Measurements from ENCODE around the gene ENTHD1.

Gene ENTHD1

DNA sequence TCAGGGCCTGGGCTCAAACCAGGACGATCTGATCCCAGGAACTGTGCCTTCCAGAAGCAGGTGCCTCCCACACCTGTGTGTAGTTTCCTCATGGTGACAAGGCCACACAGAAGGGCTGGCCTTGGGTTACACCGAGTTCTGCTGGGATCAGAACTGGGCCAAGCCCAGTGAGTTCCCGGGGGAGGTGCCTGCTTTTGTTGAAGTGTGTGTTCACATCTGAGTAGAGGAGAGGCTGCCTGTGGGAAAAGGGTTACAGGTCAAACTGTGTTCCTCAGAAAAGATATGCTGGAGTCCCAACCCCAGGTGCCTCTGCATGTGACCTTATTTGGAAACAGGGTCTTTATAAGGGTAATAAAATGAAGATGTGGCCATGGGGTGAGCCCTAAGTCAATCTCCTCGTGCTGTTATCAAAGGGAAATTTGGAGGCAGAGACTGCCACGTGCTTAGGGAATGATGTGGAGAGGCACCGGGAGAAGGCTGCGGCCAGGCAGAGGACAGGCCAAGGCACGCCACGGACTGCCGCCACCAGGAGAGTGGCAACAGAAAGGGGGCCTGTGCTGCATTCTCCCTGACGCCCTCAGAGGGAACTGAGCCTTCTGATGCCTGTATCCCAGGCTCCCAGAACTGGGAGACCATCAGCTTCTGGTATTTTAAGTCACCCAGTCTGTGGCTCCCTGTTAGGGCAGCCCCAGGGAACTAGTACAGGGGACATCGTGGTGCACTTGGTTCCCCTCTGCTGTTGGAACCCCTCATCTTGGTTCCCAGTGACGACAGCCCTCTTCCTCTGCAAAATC lies 164.2 kb downstream of the ENTHD1 start:
- DNase-seq: no peak

DNA sequence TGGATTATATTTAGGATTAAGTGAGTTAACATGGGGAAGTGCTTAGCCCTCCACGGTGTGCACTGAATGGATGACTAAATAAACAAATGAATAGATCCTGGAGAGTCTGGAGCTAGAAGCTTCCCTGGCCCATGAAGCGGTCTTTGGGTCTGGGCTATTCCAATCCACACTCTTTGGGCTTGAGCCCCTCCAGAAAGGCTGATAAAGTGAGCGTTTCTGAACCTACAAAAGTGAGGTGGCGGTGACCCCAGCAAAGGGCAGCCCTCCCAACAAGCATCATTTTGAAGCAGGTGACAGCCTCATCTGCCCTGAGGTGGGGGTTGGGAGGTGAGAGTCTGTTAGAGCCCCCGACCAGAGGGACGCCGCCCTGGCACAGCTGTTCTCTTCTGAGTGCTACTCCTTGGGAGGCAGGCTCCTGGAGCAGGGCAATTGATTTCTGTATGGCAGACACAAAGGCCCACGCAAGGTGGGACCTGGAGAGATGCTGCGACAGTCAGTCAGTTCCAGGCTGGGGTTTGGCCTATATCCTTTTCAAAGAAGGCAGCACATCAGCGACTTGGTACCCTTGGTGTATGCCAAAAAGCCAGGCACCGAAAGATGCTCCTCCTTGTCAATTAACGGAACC lies 165.2 kb downstream of the ENTHD1 start:
- DNase-seq: no peak

DNA sequence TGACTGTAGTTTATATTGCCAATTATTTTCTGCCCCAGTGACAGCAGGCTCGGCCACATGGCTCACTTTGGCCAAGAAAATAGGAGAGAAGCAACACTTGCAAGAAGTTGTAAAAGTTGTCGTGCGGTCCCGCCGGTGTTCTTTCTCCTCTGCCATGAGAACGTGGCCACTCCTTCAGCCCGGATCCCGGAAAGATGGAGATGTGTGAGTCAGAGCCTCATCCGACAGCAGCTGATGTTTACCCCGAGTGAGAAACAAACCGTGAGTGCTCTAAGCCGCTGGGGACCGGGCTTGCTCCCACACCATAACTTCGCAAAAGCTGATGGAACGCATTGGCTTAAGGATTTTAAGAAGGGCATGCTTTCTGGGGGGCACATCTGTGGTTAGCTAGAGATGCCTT lies 166.0 kb downstream of the ENTHD1 start:
- DNase-seq: no peak

DNA sequence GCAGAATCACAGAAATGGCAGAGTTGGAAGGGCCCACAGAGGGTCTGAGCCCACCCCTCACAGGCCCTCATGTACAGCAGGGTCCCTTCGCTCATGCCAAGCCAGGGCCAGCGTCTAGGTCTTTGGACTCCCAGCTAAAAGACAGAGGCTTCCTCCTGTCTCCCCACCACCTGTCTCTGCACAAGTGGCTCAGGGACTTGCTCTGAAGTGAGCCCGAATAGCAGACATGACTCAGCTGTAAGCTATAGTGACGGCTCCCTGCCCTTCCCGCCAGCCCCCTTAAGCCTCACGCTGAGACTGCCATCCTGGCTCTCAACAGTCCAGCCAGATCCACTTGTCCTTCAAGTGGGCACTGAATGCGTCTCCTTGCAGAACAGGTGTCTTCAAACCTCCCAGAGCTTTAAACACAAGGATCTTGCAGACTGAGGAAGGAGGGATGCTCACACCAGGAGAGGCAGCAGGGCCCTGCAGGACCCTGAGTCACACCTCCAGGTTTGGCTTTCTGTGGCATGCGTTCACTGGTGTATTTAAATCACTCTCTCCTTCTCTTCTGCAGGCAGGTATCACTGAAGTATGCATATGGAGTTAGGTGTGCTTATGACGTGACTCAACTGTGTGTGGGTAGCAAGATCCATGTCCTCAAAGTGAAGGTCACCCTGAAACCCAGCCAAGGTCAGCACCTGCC lies 168.1 kb downstream of the ENTHD1 start:
- no peak for DNase-seq

DNA sequence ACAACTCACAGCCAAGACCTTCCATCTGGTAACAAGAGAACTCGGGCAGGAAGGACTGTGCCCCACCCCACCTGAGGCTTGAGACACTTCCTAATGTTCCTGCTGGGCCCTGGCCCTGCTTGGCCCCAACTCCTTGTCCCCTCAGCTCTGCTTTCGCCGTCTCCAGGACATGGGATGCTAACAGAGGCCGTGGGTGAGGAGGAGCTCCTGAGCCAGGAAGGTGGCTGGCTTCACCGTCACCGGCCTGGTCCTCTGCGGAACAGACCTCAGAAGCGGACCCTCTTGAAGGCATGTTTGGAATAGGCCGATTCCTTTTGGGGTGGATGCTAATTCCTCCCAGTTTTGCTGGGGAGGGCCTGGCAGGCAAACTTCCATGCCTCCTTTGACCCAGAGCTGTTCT lies 168.7 kb downstream of the ENTHD1 start:
- no peak for DNase-seq

DNA sequence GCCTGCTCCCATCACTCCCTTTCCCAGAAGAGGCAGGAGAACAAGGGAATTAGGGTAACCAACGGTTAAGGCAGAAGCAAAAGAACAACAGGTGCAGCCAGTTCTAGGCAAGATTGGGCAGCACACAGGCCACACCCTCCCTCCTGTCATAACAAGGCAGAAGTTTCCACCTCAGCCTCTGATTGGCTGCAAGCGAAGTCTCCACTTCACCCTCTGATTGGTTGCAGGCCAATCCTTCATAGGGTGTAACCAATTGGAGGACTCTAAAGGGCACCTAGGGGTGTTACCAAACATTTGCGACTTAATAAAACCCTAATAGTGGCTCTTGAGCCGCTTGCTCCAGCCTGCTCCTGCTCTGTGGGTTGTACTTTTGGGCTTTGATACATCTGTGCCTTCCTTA lies 169.2 kb downstream of the ENTHD1 start:
- no peak for DNase-seq

DNA sequence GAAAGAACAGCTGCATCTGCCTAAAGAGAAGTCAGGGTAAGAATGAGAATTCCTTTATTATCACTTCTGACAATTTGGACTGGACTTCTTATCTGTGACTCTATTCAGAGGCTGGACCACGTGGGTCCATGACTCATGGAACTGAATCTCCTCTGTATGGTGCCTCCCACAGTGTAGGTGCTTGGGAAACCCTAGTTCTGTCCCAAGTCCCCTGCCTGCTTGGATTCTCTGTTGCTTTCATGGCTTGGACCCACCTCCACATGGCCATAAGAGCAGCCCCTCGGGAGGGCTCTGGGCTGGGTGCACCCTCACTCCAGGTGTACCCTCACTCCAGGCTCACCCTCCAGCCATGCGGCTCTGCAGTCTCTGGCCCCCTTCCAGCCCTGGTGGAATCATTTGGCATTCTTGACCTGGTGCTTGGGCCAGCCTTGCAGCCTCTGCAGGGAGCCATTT lies 169.6 kb downstream of the ENTHD1 start:
- no peak for DNase-seq

DNA sequence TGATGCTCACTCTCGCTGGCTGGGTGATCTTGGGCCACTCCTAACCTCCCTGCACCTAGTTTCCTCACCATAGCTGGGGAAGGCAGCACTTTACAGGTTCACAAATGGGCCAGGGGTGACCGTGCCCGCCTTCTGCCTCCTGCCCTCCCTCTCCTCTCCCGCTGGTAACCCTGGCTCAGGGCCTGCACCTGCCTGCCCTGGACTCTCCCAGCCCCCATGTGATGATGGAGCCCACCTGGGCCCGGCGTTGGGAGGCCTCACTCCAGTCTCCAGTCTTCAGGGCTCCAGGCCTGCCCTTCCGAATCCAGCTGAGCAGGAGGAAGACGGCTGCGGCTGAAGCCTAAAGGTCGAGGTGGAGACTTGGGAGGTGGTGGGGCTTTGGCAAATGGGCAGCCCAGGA lies 170.1 kb downstream of the ENTHD1 start:
- no peak for DNase-seq

DNA sequence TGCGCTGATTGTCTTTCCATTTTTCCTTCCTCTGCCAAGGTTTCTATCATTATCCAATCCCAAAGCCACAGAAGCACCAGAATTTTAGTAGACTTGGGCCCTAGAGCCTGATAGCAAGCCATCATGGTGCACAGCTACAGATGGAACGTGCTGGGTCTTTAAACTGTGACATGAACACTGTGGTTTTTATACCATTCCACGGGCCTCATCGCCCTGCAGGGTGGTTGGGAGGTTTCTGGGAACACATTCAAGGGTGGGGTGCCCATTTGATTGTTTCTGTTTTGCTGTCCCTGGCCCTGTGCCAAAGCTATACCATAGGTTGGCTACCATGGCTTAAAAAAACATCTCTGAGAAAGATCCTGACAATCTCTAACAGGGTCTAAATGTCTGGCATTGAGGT lies 171.1 kb downstream of the ENTHD1 start:
- no peak for DNase-seq

DNA sequence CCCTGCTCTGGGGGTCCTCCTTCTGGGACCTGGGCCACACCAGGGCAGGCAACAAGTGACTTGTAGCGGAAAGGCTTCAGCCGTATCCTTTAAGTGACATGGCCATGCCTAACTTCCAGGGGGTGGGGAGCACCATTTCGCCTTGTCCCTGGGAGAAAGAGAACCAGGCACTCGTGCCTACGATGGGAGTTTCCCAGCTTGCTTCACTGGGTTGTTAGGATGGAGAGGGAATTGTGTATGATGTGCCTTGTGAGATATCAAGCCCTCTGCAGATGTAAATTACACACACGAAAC lies 171.6 kb downstream of the ENTHD1 start:
- no peak for DNase-seq

DNA sequence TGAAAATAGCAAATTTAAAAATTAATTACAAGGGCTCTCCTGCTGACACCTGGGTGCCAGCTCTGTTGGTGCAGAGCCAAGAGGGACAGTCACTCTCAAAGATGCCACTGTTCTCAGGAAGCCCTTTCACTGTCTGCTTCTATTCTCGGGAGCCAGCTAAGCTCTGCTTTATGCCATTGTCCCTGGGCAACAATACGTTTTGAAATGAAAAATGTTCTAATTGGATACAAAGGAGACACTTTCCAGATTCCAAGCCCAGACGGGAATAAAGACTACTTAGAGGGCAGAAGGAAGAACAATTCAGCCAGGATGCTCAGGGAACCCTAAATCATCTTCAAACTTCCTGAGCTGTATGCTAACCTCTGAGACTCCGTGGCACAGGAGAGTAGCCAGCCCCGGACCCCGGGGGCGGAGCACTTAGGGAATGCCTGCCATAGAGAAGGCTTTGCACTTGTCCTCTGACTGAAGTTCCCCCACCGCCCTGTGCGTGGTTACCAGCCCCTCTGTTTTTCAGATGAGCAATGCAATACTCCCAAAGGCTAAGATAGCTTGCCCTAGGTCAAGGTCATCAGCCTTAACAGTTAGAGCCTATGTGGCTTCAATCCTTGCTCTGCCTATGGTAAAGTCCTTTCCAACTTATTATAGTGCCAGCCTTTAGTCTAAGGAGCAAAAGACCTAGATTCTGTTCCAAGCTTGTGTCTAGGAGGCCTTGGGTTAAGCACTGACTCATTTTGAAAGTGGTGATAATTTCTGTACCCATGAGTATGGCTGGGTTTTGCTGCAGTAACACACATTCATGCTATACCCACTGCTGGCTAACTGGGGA lies 172.1 kb downstream of the ENTHD1 start:
- DNase-seq: no peak

DNA sequence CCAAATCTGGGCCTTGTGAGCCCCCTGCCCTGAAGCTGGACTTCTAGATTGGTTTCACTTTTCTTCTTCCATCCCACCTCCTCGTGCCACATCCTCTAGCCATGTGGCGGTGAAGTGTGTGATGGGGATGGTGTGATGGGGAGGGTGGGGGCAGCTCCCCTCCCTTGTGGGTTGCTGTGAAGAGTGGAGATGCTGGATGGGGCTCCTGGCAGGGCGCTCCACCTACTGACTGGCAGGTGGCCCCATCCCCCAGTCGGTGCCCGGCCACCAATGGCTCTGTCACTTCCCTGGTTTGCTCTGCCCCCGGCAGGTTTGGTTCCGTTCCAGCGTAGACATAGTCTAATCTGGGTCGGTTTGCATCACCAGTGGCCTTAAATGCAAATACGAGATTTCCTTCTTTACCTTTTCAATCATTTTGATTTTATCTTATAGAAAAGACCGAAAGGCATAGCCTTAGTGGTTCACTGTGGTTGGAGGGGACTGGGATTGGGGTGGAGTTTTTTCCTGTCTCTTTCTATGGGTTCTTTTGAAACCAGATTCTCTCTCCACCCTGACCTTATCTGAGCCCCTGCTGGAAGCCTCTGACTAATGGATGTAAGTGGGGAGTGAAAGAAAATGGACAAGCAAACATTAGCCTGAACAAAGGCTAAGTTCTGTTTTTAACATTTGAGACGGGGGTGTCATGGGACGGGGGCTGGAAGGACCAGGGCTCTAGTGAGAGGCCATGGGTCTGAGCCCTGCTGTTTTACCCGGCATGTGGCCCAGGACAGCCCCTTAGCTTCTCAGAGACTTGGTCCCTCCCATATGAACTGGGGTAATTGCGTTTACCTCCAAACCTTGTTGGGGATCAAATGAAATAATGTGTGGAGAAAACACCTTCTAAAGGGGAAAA lies 173.8 kb downstream of the ENTHD1 start:
- DNase-seq: no peak

DNA sequence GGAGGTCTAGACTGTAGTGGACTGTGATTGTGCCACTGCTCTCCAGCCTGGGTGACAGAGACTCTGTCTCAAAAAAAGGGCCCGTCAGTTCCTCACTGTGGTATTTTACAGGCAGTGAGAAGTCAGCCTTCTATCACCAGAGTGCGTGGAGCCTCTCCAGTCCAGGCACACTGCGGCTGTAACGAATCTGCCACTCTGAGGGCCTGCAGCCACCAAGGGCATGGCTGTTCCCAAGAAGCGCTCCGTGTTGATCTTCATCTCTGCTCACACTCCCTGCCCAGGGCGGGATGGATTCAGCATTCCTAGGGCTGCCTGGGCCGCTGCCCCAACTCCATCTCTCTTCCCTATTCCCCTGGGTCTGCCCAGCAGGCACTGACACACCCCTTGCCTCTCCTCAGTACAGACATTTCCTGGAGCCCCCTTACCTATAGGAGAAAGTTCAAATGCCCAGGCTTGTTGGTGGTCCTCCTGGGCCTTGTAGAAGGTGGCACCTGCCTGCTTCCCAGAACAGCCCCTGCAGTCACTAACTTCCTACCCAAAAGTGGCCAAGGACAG lies 174.6 kb downstream of the ENTHD1 start:
- no peak for DNase-seq

DNA sequence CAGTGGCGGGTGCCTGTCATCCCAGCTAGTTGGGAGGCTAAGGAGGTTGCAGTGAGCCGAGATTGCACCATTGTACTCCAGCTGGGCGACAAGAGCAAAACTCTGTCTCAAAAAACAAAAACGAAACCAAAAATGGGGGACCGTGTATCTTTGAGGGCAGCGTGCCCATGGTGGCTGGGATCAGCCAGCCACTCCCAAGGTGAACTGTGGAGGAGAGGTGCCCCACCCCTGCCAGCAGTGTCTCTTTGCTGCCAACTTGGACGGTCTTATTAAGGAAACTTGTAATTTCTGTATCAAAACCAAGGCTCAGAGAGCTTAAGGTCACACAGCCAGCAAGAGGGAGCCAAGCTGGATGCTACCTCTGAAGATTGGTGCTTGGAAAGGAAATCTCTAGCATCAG lies 175.4 kb downstream of the ENTHD1 start:
- no peak for DNase-seq

DNA sequence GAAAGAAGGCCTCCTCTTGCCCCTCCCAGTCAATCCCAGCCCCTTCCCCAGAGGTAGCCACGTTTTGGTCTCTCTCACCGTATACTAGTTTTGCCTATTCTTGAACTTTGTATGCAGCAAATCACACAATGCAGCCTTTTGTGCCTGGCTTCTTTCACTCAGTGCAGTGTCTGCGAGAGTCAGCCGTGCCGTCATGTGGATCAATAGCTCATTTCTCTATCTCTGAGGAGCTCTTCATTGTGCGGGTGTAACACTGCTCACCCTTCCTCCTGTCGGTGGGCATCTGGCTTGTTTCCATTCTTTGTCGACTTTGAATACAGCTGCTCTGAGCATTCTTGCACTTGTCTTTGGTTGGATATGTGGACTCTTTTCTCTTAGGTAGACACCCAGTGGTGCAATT lies 176.5 kb downstream of the ENTHD1 start:
- DNase-seq: no peak

DNA sequence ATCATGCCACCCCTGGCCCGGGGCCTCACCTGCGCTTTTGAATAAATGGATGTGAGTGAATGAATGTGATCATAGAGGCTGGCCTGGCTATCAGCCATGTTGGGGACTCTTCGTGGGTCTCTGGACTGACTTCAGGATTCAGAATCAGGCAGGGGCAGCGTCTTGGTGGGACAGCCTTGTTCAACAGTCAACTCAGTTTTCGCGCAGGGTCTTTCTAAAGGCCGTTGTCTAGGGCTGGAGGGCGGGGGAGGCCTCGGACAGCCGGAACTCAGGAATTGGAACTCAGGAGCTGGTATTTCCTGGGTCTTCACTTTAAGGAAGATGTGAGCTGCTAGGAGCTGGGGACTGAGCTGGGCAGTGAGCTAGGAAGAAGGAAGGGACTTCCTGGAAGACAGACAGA lies 177.0 kb downstream of the ENTHD1 start:
- no peak for DNase-seq

DNA sequence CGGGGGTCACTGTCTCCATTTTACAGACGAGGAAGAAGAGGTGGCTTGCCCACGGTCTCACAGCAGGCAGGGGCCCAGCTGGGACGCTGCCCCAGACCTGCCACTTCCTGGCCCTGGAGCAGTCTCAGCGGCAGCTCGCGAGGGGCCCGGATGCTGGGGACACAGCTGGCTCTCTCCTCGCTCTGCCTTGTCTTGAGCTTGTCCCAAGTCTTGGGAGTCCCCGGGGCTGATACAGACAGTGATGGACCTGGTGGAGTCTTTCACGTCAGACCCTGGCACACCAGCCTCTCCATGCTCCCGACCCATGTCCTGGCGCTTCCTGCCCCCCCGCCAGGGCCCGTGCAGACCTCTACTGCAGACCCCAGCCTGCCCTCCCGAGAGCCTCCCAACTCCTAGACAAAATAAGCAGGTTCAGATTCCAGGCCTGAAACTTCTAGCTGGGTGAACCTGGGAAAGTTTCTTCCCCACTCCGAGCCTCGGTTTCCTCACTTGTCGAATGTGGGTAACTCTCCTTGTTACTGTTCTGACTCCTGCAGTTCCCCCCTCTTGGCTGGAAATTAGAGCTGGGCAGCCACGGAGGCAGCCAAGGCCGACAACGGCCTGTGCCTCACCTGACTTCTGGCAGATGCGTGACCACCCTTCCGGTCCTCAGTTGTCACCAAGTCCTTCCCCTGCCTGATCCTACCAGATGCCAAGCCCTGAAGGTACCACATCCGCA lies 177.6 kb downstream of the ENTHD1 start:
- DNase-seq: no peak

DNA sequence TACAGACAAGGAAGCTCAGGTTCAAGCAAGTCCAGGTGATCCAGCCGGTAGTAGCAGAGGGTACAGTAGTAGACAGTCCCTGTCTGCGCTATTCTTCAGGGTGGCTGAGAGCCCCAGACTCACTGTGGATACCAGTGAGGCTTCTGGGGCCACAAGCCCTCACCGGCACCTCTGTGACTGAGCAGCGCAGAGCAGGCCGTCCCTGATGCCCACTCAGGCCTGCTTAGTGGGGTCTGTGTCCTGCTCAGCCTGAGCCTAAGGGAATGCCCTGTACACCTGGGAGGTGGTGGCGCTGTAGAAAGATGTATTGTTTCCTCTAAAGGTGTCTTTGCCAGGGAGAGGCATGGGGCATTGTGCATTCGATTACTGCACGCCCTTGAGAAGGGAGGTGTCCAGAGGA lies 179.2 kb downstream of the ENTHD1 start:
- no peak for DNase-seq

DNA sequence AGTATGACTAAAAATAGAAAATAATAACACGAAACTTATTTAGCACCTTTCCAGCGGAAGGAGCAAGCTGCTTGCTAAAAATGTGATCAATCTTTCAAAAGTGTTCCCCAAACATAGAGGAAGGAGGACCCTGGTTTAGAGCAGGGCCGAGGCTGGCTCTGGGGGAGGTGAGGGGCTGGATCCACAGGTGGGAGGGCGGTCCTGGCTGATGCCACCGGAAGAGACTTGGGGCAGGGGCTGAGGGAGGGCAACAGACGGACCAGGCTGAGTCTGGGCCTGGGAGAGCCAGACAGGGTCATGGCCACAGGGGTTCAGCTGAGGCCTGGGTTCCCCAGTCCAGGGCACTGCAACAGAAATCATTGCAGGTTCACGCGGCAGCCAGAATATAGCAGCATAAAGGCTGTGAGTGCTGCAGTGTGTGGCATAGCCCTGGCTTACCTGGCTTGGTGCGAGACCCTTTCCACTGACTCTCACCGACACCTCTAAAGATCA lies 179.7 kb downstream of the ENTHD1 start:
- DNase-seq: no peak

DNA sequence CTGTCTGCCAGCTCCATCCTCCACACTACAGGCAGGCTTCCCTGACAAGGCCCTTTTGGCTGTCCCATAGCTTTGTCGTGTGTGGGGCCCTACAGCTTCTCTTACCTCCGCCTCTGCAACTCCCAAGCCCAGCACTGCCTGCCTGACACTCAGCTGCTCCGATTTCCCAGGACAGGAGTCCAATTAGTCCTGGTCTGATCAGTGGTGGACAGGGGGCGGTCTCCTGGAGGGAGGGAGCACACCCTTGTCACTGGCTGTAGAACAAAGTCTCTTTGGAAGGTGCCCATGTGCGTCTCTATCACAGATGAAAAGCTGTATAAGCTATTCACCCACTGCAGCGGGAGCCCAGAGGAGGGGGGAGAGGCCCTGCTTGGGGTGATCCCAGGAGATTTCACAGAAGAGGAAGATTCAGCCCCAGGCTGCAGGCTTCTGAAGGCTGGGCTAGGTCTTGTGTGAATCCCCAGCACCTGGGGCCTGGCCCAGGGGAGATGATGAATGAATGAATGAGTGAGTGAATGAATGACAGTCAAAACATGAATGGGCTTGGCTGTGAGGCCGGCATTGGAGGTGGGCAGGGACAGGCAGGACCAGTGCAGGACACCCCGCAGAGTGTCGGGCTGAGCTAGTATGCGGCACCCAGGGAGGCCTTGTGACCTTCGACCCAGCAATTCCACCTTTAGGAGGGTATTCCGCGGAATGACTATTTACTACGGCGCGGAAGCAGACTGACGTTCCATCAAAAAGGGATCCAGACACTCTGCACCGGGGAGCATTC lies 180.6 kb downstream of the ENTHD1 start:
- DNase-seq: no peak
